GM12878 (cell line): Measurements from ENCODE around the gene RASGEF1B.

ENCODE experiments used
- ETV6 ChIP-seq, 2 experiments: fragments of 450-650 bp in 1 of 2; IDR thresholded peaks in 1 of 2; conservative IDR thresholded peaks in 1 of 2; 2 replicates each; pipeline ENCODE4 v1.6.1; 2014; ENCODE audit warnings: antibody characterized with exemption in 1 of 2, borderline replicate concordance in 1 of 2, low read depth in 1 of 2, mild to moderate bottlenecking in 1 of 2, moderate library complexity in 1 of 2
- EZH2 ChIP-seq: IDR thresholded peaks from 2 replicates; pipeline ENCODE4 v1.6.1; 2012; ENCODE audit warnings: low read depth, mild to moderate bottlenecking, control low read depth, inconsistent platforms, low read length, borderline replicate concordance; ENCODE audit not compliant: control insufficient read depth
- SP1 ChIP-seq: IDR thresholded peaks from one replicate; pipeline ENCODE4 v1.6.1; 2011; ENCODE audit warnings: low read depth, low read length
- TF ChIP-seq, protein P1 (sequence below), 3 experiments: IDR thresholded peaks in 2 of 3; conservative IDR thresholded peaks in 1 of 3; 2 replicates each; pipeline ENCODE4 v1.5.1; 2011; ENCODE audit warnings: low read depth in 3 of 3, low read length in 3 of 3, mild to moderate bottlenecking in 3 of 3, control low read depth in 2 of 3, moderate library complexity in 2 of 3, inconsistent platforms in 1 of 3, mixed read lengths in 1 of 3; ENCODE audit not compliant: control insufficient read depth in 2 of 3, insufficient read depth in 1 of 3; ENCODE audit errors: extremely low read depth in 1 of 3

DNA sequence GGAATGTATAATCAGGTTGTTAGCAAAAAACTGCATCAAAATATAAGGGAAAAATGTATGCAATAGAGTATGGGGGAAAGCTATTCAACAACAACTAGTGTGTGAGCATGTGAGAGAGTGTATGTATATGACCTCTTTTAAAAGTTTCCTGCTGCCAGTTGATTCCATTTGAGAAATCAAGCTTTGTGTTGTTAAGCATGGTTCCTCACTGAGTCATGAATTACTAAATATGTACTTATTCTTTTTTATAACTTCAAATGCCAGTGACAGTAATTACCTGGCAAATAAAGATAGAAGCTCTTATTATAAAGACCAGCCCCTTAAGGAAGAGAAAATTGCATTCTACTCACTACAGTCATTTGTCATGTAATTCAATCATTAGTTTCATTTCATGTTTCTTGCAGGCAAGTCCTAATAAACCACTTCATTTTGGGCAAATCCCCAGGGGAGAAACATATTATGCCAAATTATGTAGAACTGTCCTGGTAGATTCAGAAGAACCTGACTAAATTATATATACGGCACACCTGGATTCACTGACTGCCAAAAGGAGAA, 19.2 kb downstream of the RASGEF1B start:
- no peak for TF ChIP-seq SP1
- no peak for TF ChIP-seq ETV6 (conservative IDR thresholded peaks at IDR 0.05 in 1 of 2, IDR thresholded peaks at IDR 0.05 in 1 of 2; ENCODE audit: borderline replicate concordance in 1 of 2, low read depth in 1 of 2)
- TF ChIP-seq EZH2: no peak
- TF ChIP-seq, protein P1, sequence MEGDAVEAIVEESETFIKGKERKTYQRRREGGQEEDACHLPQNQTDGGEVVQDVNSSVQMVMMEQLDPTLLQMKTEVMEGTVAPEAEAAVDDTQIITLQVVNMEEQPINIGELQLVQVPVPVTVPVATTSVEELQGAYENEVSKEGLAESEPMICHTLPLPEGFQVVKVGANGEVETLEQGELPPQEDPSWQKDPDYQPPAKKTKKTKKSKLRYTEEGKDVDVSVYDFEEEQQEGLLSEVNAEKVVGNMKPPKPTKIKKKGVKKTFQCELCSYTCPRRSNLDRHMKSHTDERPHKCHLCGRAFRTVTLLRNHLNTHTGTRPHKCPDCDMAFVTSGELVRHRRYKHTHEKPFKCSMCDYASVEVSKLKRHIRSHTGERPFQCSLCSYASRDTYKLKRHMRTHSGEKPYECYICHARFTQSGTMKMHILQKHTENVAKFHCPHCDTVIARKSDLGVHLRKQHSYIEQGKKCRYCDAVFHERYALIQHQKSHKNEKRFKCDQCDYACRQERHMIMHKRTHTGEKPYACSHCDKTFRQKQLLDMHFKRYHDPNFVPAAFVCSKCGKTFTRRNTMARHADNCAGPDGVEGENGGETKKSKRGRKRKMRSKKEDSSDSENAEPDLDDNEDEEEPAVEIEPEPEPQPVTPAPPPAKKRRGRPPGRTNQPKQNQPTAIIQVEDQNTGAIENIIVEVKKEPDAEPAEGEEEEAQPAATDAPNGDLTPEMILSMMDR (IDR thresholded peaks at IDR 0.05 in 2 of 3, conservative IDR thresholded peaks at IDR 0.05 in 1 of 3; ENCODE audit: control insufficient read depth in 2 of 3, extremely low read depth in 1 of 3, insufficient read depth in 1 of 3, low read depth in 3 of 3, low read length in 3 of 3): no peak
